GM19467 (cell line): Measurements from ENCODE around the gene TPRA1.

Experiments
- ATAC-seq: cut with Tn5 transposase; IDR thresholded peaks from one replicate; pipeline ENCODE4 v1.9.1; 2021; ENCODE audit warnings: mild to moderate bottlenecking, moderate library complexity; ENCODE audit not compliant: unreplicated experiment

TPRA1 gene

DNA sequence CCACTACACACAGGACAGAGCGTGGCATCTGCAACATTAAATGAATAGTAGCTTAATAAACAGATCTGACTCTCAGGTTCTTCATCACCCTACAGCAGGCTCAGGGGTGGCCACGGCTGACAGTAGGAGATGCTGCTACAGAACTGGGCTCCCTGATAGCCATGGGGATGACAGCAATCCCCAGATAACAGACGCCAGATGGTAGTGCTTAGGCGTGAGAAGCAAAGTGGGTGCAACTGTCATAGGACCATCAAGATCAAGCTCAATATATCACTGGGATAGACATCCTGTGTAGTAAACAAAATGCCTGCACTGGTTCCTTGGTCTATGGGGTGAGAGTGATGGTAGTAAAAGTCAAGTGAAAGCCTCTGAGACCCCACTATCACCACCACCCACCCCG lies 2.6 kb upstream of the TPRA1 start:
- no peak for ATAC-seq

DNA sequence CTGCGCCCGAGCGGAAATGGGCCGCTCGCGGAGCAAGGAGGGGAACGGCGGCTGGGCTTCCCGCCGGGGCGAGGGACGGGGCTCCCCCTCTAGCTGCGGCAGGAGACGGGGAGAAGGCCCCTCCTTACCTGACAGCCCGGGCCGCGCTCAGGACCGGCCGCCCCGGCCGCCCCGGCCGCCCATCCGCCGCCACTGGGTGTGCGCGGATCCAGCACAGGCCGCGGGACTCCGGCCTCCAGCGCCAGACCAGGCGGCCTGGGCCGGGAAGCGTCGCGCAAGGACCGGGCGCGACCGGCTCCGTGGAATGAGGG lies 296 bp downstream of the TPRA1 start:
- ATAC-seq, result peak; percentile 26

DNA sequence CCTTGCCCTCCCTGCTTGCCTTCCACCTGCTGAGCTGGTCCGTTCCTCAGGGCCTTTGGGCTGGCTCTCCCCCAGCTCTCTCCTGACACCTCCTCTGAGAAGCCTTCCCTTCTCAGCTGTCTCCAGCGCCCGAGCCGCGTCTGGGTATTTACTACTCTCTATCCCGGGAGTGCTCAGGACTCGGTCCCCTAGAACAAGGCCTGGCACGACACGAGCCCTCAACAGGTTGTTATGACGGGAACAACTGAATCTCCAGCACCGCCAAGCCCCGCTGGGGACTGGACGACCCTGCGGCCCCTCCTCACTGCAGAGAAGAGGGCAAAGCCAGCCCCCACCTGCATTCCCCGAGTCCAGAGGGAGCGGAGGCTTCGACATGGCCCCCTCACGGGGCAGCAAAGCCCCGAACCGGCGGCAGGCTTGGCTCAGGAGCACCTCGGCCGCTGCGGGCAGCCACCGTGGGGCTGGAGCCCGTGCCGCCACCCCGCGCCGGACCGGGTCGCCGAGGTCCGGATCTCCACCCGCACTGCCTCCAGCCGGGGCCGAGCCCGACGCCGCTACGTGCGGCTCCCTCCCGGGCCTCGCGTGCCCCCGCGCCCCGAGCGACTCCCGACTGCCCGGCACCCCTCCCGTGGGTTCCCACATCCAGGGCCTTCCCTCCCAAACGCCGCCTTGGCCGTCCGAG lies 792 bp downstream of the TPRA1 start:
- ATAC-seq, result peak; percentile 3

DNA sequence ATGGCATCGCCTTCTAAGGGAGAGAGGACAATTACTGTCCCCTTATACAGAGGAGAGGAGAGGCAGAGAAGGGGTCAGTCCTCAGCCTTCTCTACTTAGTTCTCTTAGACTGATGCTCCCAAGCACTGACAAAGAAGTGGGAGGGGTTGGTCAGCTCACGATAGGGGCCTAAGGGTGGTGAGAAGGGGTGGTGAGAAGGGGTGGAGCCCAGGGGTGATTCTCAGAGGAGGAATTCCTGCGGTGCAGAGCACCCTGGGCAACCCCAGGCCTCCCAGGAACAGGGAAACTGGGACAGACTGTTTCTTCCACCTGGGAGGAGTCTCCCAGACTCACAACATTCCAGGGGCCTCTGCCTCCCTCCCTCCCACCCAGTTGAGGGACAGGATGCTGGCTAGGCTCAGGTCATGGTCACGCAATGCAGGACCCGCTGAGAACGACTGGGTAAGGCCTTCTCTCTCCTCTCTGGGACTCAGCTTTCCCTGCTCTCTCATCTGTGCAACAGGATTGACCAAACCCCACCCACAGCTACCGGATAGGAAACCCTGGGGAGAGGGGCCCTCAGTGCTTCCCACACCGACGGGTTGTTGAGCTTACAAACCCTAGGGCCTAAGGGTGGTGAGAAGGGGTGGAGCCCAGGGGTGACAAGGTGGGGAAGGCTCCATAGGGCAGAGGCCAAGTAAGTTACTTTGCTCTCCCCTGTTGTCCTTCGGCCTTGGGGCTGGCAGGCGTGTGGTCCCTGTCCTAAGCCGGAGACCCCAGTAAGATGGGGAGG lies 1.5 kb downstream of the TPRA1 start:
- ATAC-seq, result no peak

DNA sequence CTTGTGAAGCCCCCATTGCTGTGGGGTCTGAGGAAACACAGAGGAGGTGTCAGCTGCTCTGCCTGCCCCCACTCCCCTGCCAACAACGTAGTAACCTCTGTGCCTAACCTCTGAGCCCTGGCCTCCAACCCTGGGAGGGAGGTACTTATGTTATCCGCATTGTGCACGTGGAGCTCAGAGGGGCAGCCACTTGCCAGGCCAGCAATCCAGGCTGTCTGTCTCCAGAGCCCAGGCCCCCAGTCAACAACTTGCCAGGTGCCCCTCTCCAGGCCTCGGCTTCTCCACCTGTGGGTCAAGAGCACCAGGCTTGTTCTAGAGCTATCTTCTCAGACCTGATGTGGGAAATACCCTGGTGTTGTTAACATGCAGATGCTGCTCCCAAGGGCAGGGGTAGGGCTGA lies 2.7 kb downstream of the TPRA1 start:
- no peak for ATAC-seq

DNA sequence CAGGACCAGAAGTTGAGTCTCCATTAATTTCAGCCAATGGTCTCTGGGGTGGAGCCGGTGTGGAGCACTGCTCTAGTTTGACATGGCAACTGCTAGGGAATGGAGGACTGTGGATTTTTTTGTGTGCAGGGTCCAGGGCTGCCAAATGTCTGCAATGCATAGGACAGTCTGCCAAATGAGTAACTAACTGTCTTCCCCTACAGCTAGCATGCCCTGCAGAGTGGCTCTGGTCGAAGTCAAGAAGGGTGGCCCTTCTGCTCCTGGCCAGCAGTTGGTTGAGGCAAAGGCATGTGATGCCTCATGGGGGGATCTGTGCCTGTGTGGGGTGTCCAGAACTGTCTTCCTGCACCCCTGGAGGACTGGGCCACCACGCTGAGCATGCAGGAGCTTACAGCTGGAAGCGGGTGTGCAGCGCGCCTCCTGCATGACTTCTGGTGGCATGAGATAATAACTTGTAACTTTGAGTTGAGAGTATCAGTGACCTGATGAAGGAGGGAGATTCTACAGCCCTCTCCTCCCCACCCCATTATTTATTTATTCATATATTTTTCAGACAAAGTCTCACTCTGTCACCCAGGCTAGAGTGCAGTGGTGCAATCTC lies 4.6 kb downstream of the TPRA1 start:
- no peak for ATAC-seq

DNA sequence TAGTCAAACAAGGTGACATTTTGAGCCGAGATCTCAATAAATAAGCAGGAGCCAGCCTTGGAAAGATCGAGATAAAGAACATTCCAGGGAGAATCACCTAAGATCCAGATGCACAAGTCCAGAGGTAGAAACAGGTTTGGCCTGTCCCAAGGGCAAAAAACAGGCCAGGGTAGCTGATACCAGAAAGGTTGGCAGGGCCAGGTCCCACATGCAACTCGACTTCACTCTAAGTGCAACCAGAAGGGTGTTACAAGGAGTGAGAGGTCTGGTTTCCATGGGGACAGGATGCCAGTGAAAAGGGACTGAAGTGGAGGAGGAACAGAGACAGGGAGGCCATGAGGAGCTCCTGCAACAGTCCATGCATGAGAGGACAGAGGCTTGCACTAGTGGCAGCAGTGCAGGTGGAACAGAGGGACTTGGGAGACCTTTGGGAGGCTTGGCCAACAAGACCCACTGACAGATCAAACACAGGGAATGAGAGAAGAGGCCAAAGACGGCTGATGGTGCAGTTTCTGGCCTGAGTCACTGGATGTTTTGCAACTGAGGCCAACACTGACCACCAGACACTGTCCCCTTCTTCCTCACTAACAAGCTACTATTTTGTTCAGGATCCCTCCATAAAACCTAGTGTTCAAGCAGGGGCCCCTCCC lies 5.2 kb downstream of the TPRA1 start:
- no peak for ATAC-seq

DNA sequence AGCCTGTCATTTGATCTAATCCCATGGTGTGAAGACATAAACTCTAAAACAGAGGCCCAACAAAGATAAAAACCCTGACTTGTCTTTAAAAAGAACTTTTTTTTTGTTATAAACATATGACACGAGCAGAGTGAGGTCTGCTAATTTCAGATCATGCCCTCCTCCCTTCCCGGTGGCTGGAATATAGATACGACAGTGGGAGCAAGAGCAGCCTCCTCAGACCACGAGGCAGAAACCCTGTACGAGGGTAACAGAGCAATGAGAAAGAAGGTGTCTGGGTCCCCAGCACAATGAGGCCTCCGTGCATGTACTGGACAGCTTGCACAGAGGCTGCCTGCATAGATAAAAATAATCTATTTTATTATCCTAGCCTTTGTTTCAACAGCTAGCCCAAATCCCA lies 5.8 kb downstream of the TPRA1 start:
- ATAC-seq, result no peak

DNA sequence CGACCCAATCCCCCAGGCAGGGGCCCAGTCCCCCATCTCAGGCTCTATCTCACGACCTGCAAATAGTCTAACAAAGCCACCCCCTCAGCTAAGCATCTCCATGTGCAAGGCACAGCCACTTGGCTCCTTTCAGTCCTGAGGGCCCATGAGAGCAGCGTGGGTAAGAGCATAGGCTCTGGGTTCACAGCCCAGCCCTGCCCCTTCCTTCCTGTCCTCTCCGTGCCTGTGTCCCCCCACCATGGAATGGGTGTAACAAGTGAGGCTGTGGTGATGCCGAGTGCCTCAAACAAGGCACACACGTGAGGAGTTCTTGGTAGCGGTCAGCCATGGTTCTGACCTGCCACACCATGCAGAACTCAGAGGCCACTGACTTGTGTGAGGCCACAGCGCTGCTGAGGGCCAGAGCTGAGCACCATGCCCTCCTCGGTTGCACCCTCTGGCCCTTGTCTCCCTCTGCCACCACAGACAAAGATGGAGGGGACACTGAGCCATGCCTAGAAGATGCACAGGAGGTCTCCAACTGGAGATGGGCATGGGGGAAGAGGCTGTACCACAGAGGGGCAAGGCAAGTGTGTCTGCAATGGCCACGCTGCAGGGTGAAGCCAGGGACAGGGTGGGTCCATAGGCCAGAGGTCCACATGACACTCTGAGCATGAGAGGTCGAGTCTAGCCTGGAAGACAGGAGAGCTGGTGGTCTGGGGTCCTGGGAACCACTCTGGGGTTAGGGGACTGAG lies 10.0 kb downstream of the TPRA1 start:
- ATAC-seq, result no peak

DNA sequence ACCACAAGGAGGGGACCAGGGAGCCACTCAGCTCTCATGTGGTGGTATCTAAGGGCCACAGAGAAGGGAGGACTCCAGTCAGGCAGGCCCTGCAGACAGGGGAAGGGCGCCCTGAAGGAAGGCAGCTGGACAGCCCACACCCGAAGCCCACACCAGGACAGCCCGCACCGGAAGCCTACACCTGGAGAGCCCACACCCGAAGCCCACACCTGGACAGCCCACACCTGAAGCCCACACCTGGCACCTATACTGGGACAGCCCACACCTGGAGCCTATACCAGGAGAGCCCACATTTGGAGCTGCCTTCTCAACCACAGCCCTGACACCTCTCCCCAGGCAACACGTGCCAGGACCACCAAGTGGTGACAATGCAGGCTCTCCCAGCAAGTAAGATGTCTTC lies 11.7 kb downstream of the TPRA1 start:
- ATAC-seq, result no peak

DNA sequence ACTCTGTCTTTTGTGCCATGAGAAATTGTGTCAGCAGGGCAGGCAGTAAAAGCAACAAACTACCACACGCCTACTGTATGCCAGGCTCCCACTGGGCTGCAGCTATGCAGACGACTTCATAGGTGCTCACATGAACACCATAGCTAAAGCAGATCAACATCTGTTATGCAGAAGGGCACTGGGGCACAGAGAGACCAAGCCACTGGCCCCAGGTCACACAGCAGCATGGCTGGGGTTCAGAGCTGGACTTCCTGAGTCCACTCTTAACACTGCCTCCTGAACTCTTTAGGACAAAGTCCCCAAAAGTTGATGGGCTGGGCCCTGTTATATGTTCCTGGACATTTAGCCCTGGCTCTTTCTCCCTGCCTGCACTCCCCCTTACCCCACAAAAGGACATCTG lies 12.4 kb downstream of the TPRA1 start:
- ATAC-seq, result no peak

DNA sequence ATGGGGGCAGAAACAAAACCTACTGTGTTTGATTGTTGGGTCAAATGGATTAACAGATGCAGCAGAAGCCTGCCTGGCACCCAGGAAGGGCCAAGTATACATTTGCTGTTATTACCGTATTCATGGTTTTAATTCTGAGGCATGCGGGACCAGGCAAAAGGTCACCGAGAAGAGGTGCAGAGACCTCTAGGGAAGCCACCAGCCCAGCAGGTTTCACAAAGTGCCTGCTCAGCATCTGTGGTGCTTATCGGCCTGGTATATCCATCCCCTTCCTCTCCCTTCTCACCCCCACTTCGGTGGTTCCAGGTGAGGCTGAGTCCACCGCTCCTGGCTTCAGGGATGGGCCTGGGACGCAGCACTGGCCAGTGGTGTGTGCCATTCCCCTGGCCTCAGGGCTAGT lies 13.1 kb downstream of the TPRA1 start:
- ATAC-seq, result no peak

DNA sequence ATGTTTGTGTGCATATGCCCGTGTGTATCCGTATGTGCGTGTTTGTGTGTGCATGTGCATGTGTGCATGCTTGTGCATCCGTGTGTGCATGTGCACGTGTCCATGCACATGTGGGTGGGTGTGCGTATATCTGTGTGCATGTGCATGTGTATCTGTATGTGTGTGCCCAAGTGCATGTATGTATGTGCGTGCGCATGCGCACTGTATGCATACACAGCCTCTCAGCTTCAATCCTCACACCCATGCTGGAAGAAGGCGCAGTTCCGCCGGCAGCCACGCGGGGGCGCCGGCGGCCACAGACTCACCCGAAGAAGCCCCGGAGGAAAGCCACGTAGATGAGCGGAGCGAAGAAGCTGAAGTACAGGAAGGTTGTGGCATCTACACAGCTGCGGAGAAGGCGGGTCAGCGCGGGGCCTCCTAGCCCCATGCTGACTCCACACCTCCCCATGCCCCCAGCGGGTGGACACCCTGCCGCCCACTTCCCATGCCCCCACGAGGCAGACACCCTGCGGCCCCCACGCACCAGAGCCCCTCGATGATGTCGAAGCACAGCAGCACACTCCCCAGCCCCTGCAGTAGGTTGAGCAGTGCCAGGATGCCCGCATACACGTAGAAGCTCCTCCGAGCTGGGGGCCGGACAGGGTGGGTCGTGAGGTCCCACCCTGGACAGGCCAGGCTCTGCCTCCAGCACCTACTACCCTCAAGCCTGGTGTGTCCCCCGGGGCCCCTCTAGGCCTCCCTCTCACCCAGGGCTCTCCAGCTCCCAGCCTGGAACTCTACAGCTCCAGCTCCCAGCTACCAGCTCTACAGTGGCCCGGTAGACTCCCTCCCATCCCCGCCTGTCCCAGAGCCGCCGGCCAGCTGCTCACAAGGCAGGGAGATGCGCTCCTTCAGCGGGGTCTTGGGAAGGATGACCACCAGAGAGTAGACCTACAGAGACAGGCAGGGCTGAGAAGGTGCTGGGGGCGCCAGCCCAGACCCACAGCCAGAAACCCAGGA lies 15.4 kb downstream of the TPRA1 start:
- peak; percentile 72 for ATAC-seq

DNA sequence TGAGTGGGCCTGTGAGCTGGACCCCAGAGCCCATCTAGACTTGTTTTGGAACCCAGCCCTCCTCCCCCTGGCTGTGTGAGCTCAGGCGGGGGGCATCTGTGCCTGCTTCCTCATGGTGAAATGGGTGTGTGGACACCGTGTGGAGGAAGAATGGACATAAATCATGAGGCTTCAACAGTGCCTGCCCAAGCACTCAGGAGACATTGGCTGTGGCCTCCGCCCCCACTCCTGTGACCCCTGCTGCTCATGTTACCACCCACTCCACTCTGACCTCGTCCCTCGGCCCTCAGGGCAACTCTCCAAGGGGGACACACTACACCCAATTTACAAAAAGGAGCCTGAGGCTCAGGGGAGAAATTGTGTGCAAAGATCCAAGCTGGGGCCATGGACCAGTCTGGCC lies 16.6 kb downstream of the TPRA1 start:
- ATAC-seq, result no peak

DNA sequence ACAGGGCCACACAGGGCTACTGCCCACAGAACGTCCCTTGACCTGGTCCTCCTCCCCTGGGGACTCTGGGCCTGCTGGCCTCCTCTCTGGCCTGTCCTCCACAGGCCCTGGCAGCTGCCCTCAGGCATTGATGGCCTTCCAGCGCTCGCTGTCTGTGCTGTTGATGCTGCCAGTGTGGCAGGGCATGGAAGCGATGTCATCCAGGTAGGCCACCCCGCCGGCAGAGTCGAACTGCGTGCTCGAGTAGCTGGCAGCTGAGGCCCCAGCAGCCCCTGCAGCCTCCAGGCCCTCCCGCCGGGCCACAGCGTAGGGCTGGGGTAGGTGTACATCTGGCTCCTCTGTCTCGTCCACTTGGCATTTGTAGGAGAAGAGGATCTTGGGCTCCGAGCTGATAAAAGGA lies 17.1 kb downstream of the TPRA1 start:
- no peak for ATAC-seq

DNA sequence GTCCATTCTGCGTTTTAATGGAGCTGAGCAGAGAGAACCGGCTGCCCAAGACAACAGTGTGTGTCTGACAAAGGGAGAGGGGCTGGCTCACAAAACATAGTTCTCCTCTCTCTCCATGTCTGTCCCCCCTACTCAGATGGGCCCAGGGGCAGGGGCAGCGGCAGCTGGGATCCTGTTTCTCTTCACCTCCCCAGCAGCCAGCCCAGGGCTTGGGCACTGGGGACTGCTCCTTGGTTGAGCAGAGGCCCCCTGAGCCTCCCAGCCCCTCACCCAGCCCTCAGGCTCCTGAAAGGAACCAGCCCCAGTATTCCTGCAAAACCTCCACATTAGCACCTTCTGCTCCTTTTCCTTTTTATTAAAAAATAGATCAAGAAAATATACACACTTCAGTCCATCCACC lies 17.8 kb downstream of the TPRA1 start:
- ATAC-seq, result no peak

DNA sequence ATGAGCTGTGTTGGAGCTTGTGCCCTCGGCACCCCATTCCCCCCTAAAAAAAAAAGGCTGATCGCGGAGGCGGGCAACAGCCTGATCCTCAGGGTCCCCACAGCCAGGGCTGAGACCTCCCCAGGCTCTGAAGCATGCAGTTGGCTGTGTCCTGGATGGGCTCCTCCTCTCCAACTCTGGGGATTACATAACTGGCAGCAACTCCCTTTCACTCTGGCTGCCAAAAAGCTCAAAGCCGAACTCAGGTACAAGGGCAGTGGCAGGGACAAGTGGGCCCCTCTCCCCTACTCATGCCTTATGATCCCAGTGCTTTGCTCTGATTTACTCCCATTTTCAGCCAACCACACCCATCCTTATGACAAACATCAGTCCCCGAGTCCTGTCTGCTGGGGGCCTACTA lies 18.3 kb downstream of the TPRA1 start:
- ATAC-seq, result no peak

DNA sequence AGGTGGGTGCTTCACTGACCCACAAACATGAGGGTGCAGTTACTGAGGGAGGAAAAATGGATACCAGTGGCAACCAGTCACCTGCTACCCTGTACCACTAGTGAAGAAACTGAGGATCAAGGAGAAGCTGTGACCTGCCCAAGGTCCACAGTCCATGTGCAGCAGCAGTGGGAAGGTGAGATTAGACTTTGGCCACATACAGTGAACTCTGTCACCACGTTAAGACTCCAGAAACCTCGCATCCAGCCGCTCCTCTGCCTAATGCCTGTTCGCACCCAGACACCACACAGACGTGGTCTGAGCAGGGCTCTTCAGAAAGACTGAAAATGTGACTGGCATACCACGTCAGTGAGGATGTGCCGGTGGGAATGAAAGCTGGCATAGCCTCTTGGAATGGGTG lies 20.0 kb downstream of the TPRA1 start:
- no peak for ATAC-seq

DNA sequence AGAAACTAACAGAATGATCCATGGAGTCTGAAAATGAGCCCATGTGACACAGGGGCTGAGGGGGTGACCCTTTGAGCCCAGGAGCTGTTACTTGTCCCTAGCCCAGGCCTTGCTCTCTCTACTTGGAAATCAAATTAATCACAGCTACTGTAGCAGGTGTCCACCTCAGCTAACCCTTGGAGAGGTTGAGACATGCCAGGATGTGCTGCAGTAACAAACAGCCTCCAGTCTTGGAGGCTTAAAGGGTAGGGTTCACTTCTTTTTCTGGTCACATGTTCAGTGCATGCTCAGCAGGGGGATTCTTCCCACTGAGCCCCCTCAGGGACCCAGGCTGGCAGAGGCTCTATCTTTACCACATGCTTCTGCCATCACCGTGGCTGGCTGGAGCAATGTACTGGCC lies 21.4 kb downstream of the TPRA1 start:
- ATAC-seq, result no peak

DNA sequence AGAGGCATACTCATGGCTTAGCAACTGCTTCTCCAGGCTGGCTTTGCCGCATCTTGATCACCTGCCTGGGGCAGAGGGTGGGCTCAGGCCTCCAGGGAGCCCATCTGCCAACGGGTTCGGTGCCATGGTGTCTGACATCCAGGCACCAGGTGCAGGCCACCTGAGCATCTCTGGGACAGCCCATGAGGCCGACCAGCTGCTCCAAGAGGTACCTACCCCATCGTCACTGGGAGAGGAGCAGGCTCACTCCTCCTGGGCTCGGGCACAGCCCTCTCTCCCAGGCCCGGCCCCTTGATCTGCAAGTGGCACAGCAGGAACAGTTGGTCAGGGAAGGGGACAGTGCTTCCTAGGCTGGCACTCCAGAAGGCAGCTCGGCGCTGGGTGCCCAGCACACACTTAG lies 21.9 kb downstream of the TPRA1 start:
- ATAC-seq, result no peak
